HepG2 (cell line): Measurements from ENCODE around the gene TNFSF15. TPM values are rescaled to one million over a fixed set of nuclear protein-coding genes. Genes with fewer than 3 reads are reported as not detected.
A peak's percentile ranks its signal among the peaks of the same experiment; 100 is the strongest.

ENCODE experiments used
- GLI4 ChIP-seq: sonication (generic); formaldehyde crosslinking; IDR thresholded peaks from 2 replicates; pipeline ENCODE4 v1.5.1; 2020; ENCODE audit warnings: missing genetic modification reagents, mild to moderate bottlenecking, moderate library complexity, borderline replicate concordance
- HNF4A ChIP-seq: sonication (generic); formaldehyde crosslinking; IDR thresholded peaks from 2 replicates; pipeline ENCODE4 v1.4.0; 2020; ENCODE audit warnings: missing genetic modification reagents
- NCOR1 ChIP-seq: fragments of 200-600 bp; sonication (generic); IDR thresholded peaks from 2 replicates; pipeline ENCODE4 v1.7.0; 2017; ENCODE audit warnings: antibody characterized with exemption, low read length, borderline replicate concordance
- NR2F6 ChIP-seq, 2 experiments: IDR thresholded peaks; 2 replicates each; pipeline ENCODE4 v1.6.1; 2016; ENCODE audit warnings: antibody characterized with exemption in 1 of 2, mild to moderate bottlenecking in 1 of 2
- REST ChIP-seq, 2 experiments: IDR thresholded peaks; 2 replicates each; pipeline ENCODE4 v1.6.1; 2011 to 2012; ENCODE audit warnings: low read length in 2 of 2, borderline replicate concordance in 1 of 2, low read depth in 1 of 2, mild to moderate bottlenecking in 1 of 2, moderate library complexity in 1 of 2
- SRSF9 ChIP-seq: fragments of 200-400 bp; formaldehyde crosslinking; IDR thresholded peaks from 2 replicates; pipeline ENCODE4 v1.6.1; 2018; ENCODE audit warnings: borderline replicate concordance, mild to moderate bottlenecking, low read depth, low read length; ENCODE audit not compliant: insufficient read depth, poor library complexity, severe bottlenecking
- TEAD3 ChIP-seq: optimal IDR thresholded peaks from 2 replicates; pipeline ENCODE3; 2016; ENCODE audit warnings: borderline replicate concordance
- TEF ChIP-seq: sonication (generic); formaldehyde crosslinking; IDR thresholded peaks from 2 replicates; pipeline ENCODE4 v1.5.0; 2020; ENCODE audit warnings: missing genetic modification reagents
- ZNF597 ChIP-seq: sonication (generic); formaldehyde crosslinking; IDR thresholded peaks from 2 replicates; pipeline ENCODE4 v1.5.0; 2020; ENCODE audit warnings: missing genetic modification reagents
- ZNF687 ChIP-seq: sonication (generic); formaldehyde crosslinking; IDR thresholded peaks from 2 replicates; pipeline ENCODE4 v1.5.1; 2020; ENCODE audit warnings: mild to moderate bottlenecking, missing genetic modification reagents, moderate library complexity
- ZSCAN5A ChIP-seq: sonication (generic); formaldehyde crosslinking; IDR thresholded peaks from 2 replicates; pipeline ENCODE4 v1.8.0; 2022; ENCODE audit warnings: mild to moderate bottlenecking, missing genetic modification reagents, borderline replicate concordance
- polyA plus RNA-seq, 8 experiments: library from polyadenylated mRNA; depleted of rRNA in 3 of 8; stranded (reverse) in 7 of 8; unstranded in 1 of 8; fragments of >200 nt; fragmentation: Illumina TruSeq in 4 of 8; extraction: Trizol in 4 of 8; gene quantifications; 2 replicates each; pipeline versions ENCODE4 v1.2.1 to v1.2.3, GENCODE V29; 2011 to 2016; ENCODE audit warnings: low read depth in 4 of 8, missing spikeins in 1 of 8, mixed read lengths in 1 of 8; ENCODE audit not compliant: insufficient read depth in 1 of 8
- total RNA-seq, 5 experiments: library from RNA; depleted of rRNA; stranded (reverse); fragments of >200 nt; fragmentation: Illumina TruSeq; extraction: Trizol; gene quantifications; 2 replicates each; pipeline ENCODE4 v1.2.3, GENCODE V29; 2016; ENCODE audit warnings: low read depth in 1 of 5

TNFSF15 gene
- total and polyA plus RNA-seq, 2 of the 13 experiments (the other 11 are each of a cell fraction or from before 2014, with no cell fraction given): 0.02 to 0.03 TPM

- TF ChIP-seq REST (IDR thresholded peaks at IDR 0.05; ENCODE audit: borderline replicate concordance in 1 of 2, low read depth in 1 of 2, low read length in 2 of 2) (peak in 1 of 2 experiments; percentile 40; a peak in 1 of 4 replicates), HNF4A (CRISPR knock-in tag) (0 out of 2 replicates have a peak, but pooled peaks have one; percentile 13), SRSF9 (no peak), TEF (CRISPR knock-in tag) (no peak), ZNF687 (CRISPR knock-in tag) (peak; percentile 33; the same call in 1 of the 2 replicates), NCOR1 (no peak), GLI4 (CRISPR knock-in tag) (no peak), ZNF597 (CRISPR knock-in tag) (no peak), NR2F6 (IDR thresholded peaks at IDR 0.05) (no peak), NR2F6 (CRISPR knock-in tag; IDR thresholded peaks at IDR 0.05) (peak; percentile 43; the same call in 1 of the 2 replicates), ZSCAN5A (CRISPR knock-in tag) (no peak), TEAD3 (CRISPR knock-in tag) (peak; percentile 11)
These were observed at the start of gene TNFSF15 (continued) for GRCh38 chr9:114805670-114806525.
